Thyroid gland (tissue), 4 donors: ENCODE results near the gene CDYL. TPM values are rescaled to one million over a fixed set of nuclear protein-coding genes. Genes with fewer than 3 reads are reported as not detected.
"Not testable (repeated sequence)": the region's sequence is repeated elsewhere in the genome, so short reads cannot be mapped to it uniquely, and the experiment has no call there.

Source experiments
- DNase-seq, 2 donors: peaks; one replicate each; pipeline ENCODE4 v3.0.0-alpha.2; 2019
- H3K27ac ChIP-seq, 3 donors: fragments of 200-600 bp; sonication (generic); 1 replicate in 2 of 3; 2 replicates in 1 of 3; pipeline ENCODE4 v1.5.1; 2016 to 2019; ENCODE audit warnings: mild to moderate bottlenecking in 1 of 3, moderate library complexity in 1 of 3
- H3K27me3 ChIP-seq: fragments of 200-600 bp; sonication (generic); one replicate; pipeline ENCODE4 v1.5.1; 2019
- H3K36me3 ChIP-seq, 2 donors: fragments of 200-600 bp; sonication (generic); one replicate each; pipeline ENCODE4 v1.5.1; 2016 to 2019
- H3K4me1 ChIP-seq, 2 donors: fragments of 200-600 bp; sonication (generic); one replicate each; pipeline ENCODE4 v1.5.1; 2017 to 2019
- H3K4me3 ChIP-seq, 3 donors: fragments of 200-600 bp; sonication (generic); replicated peaks in 1 of 3; 1 replicate in 2 of 3; 2 replicates in 1 of 3; pipeline ENCODE4 v1.5.1; 2016; ENCODE audit warnings: mild to moderate bottlenecking in 1 of 3
- H3K9me3 ChIP-seq: fragments of 200-600 bp; sonication (generic); one replicate; pipeline ENCODE4 v1.5.1; 2017
- POLR2A ChIP-seq, 2 donors: fragments of 450-650 bp; IDR thresholded peaks; one replicate each; pipeline ENCODE4 v1.6.1; 2017; ENCODE audit warnings: antibody characterized with exemption in 2 of 2, mild to moderate bottlenecking in 2 of 2, moderate library complexity in 1 of 2
- WGBS, 2 donors: methylation state at CpG; one replicate each; pipeline ENCODE4 v1.1.5; 2017; 5-methylcytosine and 5-hydroxymethylcytosine counted together
- intact Hi-C: fragments of 100-400 bp; cut with DNase I; formaldehyde crosslinking; loops from one replicate; pipeline ENCODE4 v1.15.1; 2023
- total RNA-seq, 4 donors: library from RNA; depleted of rRNA; stranded (reverse); fragments of >200 nt; gene quantifications; one replicate each; pipeline ENCODE4 v1.2.3, GENCODE V29; 2016
- TF ChIP-seq, protein P1 (sequence below), 6 experiments: fragments of 200-600 bp in 3 of 6; fragments of 450-650 bp in 3 of 6; sonication (generic) in 3 of 6; IDR thresholded peaks; one replicate each; pipeline ENCODE4 v1.5.1; 2016 to 2019; ENCODE audit warnings: antibody characterized with exemption in 6 of 6, mild to moderate bottlenecking in 2 of 6, inconsistent platforms in 1 of 6, moderate library complexity in 1 of 6

Gene CDYL
- total RNA-seq, 4 donors from 2014 or later, result 22.6 to 61.4 (median 43.7) TPM

DNA sequence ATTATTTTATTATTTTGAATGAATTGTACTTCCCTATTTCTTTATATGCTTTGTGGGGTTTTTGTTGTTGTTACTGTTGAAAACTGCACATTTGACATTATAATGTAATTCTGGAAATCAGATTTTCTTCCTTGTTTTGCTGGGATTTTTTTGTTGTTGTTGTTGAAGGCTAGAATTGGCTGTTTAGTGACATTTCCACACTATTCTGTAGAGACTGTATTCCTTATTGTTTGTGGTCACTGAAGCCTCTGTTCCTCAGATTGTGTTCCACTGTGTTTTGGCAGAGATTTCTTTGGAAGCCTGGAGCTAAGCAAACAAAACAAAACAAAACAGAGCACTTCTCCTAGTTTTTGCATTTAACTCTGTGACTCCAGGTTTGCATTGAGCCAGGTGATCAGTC is 52.9 kb downstream of the CDYL start:
- no peak overlapping the region for H3K4me3 ChIP-seq
- H3K36me3 ChIP-seq, result no peaks in the 10 kb centered on the region
- no peak overlapping the region for H3K27ac ChIP-seq
- H3K27me3 ChIP-seq, result no peaks in the 10 kb centered on the region
- intact Hi-C loops, result no loop called here
- no peak for TF ChIP-seq POLR2A (IDR thresholded peaks at IDR 0.05)
- TF ChIP-seq, protein P1, sequence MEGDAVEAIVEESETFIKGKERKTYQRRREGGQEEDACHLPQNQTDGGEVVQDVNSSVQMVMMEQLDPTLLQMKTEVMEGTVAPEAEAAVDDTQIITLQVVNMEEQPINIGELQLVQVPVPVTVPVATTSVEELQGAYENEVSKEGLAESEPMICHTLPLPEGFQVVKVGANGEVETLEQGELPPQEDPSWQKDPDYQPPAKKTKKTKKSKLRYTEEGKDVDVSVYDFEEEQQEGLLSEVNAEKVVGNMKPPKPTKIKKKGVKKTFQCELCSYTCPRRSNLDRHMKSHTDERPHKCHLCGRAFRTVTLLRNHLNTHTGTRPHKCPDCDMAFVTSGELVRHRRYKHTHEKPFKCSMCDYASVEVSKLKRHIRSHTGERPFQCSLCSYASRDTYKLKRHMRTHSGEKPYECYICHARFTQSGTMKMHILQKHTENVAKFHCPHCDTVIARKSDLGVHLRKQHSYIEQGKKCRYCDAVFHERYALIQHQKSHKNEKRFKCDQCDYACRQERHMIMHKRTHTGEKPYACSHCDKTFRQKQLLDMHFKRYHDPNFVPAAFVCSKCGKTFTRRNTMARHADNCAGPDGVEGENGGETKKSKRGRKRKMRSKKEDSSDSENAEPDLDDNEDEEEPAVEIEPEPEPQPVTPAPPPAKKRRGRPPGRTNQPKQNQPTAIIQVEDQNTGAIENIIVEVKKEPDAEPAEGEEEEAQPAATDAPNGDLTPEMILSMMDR (IDR thresholded peaks at IDR 0.05), result no peak
- DNase-seq, result no peak
- H3K9me3 ChIP-seq, result no peaks in the 10 kb centered on the region
- no peaks in the 10 kb centered on the region for H3K4me1 ChIP-seq

DNA sequence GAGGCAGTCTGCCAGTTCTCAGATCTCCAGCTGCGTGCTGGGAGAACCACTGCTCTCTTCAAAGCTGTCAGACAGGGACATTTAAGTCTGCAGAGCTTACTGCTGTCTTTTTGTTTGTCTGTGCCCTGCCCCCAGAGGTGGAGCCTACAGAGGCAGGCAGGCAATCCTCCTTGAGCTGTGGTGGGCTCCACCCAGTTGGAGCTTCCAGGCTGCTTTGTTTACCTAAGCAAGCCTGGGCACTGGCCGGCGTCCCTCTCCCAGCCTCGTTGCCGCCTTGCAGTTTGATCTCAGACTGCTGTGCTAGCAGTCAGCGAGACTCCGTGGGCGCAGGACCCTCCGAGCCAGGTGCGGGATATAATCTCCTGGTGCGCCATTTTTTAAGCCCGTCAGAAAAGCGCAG is 59.3 kb downstream of the CDYL start:
- H3K27me3 ChIP-seq, H3K4me1 ChIP-seq, H3K36me3 ChIP-seq, H3K4me3 ChIP-seq, intact Hi-C loops, H3K27ac ChIP-seq, H3K9me3 ChIP-seq, DNase-seq: not testable (repeated sequence)
- 98 to 100% methylated on average over 3 to 11 of the region's 13 CpGs for WGBS, 2 donors

DNA sequence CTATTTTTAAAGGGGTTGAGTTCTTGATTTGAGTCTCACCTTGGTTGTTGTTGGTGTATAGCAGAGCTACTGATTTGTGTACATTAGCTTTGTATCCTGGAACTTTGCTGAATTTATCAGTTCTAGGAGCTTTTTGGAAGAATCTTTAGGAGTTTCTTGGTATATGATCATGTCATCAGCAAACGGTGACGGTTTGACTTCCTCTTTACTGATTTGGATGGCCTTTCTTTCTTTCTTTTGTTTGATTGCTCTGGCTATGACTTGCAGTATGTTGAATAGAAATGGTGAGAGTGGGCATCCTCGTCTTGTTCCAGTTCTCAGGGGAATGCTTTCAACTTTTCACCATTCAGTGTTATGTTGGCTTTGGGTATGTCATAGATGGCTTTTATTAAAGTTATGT is 64.0 kb downstream of the CDYL start:
- Histone ChIP-seq H3K4me1 (no peaks in the 10 kb centered on the region), H3K27me3 (no peaks in the 10 kb centered on the region), H3K9me3 (no peaks in the 10 kb centered on the region), H3K4me3 (no peak overlapping the region), H3K36me3 (no peaks in the 10 kb centered on the region), H3K27ac (no peak overlapping the region)
- TF ChIP-seq, protein P1 (IDR thresholded peaks at IDR 0.05), result no peak
- no peak for TF ChIP-seq POLR2A (IDR thresholded peaks at IDR 0.05)
- 94 to 97% methylated on average over 3 of the region's 3 CpGs for WGBS, 2 donors
- intact Hi-C loops, result no loop called here
- DNase-seq, result no peak

DNA sequence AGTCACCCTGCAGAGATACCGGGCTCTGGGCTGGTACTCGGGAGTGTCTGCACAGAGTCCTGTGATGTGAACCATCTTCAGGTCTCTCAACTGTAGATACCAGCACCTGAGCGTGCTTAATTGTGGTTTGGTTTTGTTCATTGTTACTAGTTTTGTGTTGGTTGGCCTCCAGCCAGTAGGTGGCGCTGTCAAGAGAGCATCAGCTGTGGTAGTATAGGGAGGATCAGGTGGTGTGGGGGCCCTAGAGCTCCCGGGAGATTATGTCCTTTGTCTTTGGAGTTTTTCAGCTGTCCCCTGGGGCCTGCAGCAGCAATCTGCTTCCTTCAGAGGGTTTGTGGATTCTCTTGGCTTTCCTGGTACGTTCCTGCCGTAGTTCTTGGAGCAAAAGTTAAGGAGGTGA is 67.9 kb downstream of the CDYL start:
- intact Hi-C loops, result no loop called here
- Histone ChIP-seq H3K27me3 (no peaks in the 10 kb centered on the region), H3K36me3 (no peaks in the 10 kb centered on the region), H3K9me3 (no peaks in the 10 kb centered on the region), H3K4me3 (no peak overlapping the region), H3K4me1 (peaks cover 9 to 12% of the 10 kb centered on the region in 2 donors), H3K27ac (no peak overlapping the region)
- WGBS, 2 donors, result 93 to 99% methylated on average over 6 to 7 of the region's 7 CpGs
- no peak for DNase-seq
- TF ChIP-seq, protein P1 (IDR thresholded peaks at IDR 0.05), result no peak
- TF ChIP-seq POLR2A (IDR thresholded peaks at IDR 0.05), result no peak

DNA sequence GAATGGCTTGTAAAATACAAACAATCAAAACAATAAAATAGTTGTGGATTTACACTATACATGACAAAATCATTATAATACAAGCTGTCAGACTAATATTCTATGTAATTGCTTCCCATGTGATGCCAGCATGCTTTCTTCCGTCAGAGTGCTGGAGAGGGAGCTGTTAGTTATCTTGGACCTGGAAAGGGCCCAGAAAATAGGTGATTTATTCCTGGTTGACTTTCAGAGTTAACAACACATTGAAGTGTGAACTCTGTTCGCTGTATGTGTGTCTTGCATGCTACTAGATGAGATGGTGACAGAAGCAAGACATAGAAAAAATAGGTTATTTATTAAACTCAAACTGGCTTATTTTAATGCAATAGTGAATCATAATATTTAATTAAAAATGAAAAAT is 70.2 kb downstream of the CDYL start:
- Histone ChIP-seq H3K9me3 (no peaks in the 10 kb centered on the region), H3K27me3 (no peaks in the 10 kb centered on the region), H3K36me3 (no peaks in the 10 kb centered on the region), H3K27ac (no peak overlapping the region), H3K4me1 (peaks cover 14 to 20% of the 10 kb centered on the region in 2 donors), H3K4me3 (no peak overlapping the region)
- intact Hi-C loops, result no loop called here
- TF ChIP-seq, protein P1 (IDR thresholded peaks at IDR 0.05), result no peak
- TF ChIP-seq POLR2A (IDR thresholded peaks at IDR 0.05), result no peak
- 95 to 96% methylated on average over 2 of the region's 2 CpGs for WGBS, 2 donors
- no peak for DNase-seq
